Measurements from ENCODE around the gene NTN1. TPM values are rescaled to one million over a fixed set of nuclear protein-coding genes. Genes with fewer than 3 reads are reported as not detected.

The NTN1 gene
- total RNA-seq, 2 experiments from 2014 or later: not detected

DNA sequence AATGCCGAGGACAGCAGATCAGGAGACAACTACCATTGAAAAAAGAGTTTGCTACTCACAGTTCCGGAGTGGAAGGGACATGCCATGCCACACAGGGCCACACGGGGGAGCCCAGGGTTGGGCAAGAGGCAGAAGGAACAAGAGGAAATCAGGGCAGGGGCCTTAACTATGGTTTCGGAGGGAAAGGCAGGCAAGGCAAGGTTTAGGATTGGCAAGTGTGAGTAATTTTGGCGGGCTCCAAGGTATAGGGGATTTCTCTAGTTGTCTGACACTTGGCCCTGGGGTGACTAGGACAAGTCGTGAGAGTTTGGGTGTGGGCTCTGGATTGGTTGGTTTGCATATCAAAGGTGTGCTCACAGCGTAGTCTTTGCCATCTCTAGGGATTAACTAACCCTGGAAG, 27.0 kb upstream of the NTN1 start:
- no peaks in the 10 kb centered on the region for H3K36me3 Mint-ChIP-seq (ENCODE audit: low read depth)
- ATAC-seq: no peak
- H3K4me3 Mint-ChIP-seq: no peak overlapping the region
- H3K4me1 Mint-ChIP-seq (ENCODE audit: low read depth): peaks cover 14% of the 10 kb centered on the region
- peaks cover 8% of the 10 kb centered on the region for H3K27me3 Mint-ChIP-seq (ENCODE audit: low read depth)
- CTCF ChIA-PET: interaction anchor here (1.0 to 2.2 kb wide), 7 partner anchors 20 to 208 kb away, joined by 3 to 8 read pairs (median 5); no protein-coding TSS in a partner anchor
- POLR2A ChIA-PET: no interaction called here
- H3K27ac Mint-ChIP-seq: no peak overlapping the region
- no peaks in the 10 kb centered on the region for H3K9me3 Mint-ChIP-seq (ENCODE audit: insufficient read depth)
- DNase-seq: peak; percentile 70

DNA sequence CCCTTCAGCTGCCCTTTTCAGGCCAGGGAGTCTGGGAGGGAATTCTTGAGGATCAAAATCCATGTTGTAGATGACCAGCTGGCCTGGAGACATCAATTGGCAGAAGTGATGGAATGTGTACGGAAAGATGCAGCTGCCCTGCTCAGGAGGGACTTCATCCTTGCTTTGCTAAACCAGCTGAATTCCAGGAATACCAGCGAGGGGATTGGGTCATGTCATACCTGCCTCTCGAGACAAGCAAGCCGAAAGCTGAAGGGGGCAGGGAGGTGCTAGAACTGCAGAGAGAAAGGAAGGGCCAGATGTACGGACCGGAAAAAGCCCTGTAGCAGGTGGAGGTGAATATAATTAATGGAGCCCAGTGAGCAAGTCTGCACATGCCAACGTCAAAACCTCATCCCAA, 25.6 kb upstream of the NTN1 start:
- CTCF ChIA-PET: interaction anchor here (0.8 to 2.9 kb wide), 12 partner anchors 8 to 559 kb away, joined by 3 to 12 read pairs (median 4); no protein-coding TSS in a partner anchor
- no peaks in the 10 kb centered on the region for H3K9me3 Mint-ChIP-seq (ENCODE audit: insufficient read depth)
- H3K4me3 Mint-ChIP-seq: no peak overlapping the region
- peaks cover 14% of the 10 kb centered on the region for H3K4me1 Mint-ChIP-seq (ENCODE audit: low read depth)
- POLR2A ChIA-PET: interaction anchor here (1.7 kb wide), 1 partner anchor 30 kb away, joined by 5 read pairs; the partner anchor contains the start of gene PIK3R5
- H3K36me3 Mint-ChIP-seq (ENCODE audit: low read depth): no peaks in the 10 kb centered on the region
- no peak for ATAC-seq
- DNase-seq: no peak
- peaks cover 17% of the 10 kb centered on the region for H3K27me3 Mint-ChIP-seq (ENCODE audit: low read depth)
- no peak overlapping the region for H3K27ac Mint-ChIP-seq

DNA sequence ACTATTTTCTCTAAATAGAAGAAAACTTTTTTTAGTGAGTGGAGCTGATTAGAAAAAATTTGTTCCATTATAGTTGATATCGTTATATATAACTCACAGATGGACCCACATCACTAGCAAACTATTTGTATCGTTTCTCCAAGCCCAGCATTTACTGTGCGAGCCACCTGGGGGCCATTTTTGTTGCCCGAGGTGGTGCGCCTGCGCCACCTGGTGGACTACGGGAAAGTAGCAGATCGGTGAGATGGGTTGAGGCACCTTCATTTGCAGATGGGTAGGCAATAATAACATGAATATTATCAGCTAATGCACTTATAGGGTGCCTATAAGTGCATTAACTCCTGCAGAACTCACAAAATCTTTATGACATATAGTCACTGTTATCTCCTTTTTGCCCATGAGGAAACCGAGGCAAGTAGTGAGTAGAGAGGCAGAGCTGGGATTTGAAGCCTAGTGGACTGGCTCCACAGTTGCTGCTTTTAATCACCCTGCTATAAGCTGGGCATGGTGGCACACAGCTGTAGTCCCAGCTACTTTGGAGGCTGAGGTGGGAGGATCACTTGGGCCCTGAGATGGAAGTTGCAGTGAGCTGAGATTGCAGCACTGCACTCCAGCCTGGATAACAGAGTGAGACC, 23.2 kb upstream of the NTN1 start:
- ChIA-PET CTCF (interaction anchor here (0.6 to 3.3 kb wide), 64 partner anchors 10 to 615 kb away, joined by 3 to 43 read pairs (median 4); partner anchors contain the start of genes NDEL1 and NTN1), POLR2A (interaction anchor here (1.1 kb wide), 1 partner anchor 103 kb away, joined by 3 read pairs; no protein-coding TSS in a partner anchor)

DNA sequence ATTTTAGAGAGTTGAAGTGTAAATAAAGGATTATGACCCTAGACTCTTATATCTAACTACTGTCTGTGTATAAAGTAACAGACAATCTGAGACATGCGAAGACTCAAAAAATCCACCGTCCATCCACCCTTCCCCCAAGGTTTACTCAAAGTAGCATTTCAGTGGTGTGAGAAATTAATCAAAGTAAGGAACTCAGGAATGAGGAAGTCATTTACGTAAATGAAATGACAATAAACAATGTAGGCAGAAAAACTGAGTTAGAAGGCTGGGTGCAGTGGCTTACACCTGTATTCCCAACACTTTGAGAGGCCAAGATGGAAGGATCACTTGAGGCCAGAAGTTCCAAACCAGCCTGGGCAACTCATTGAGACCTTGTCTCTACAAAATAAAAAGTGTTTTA, 19.8 kb upstream of the NTN1 start:
- ChIA-PET CTCF (interaction anchor here (1.3 kb wide), 1 partner anchor 29 kb away, joined by 3 read pairs; no protein-coding TSS in a partner anchor), POLR2A (no interaction called here)
- no peak for DNase-seq
- Mint-ChIP-seq H3K4me3 (no peak overlapping the region), H3K9me3 (ENCODE audit: insufficient read depth) (no peaks in the 10 kb centered on the region), H3K27me3 (ENCODE audit: low read depth) (peaks cover 61% of the 10 kb centered on the region), H3K4me1 (ENCODE audit: low read depth) (peaks cover 15% of the 10 kb centered on the region), H3K36me3 (ENCODE audit: low read depth) (peaks cover 2% of the 10 kb centered on the region), H3K27ac (no peak overlapping the region)
- no peak for ATAC-seq

More for the DNA sequence above, 23.2 kb upstream of the NTN1 start:
- no peaks in the 10 kb centered on the region for H3K9me3 Mint-ChIP-seq (ENCODE audit: insufficient read depth)
- H3K4me3 Mint-ChIP-seq: no peak overlapping the region
- H3K36me3 Mint-ChIP-seq (ENCODE audit: low read depth): no peaks in the 10 kb centered on the region
- ATAC-seq: peak; percentile 82
- H3K27ac Mint-ChIP-seq: no peak overlapping the region
- peaks cover 32% of the 10 kb centered on the region for H3K27me3 Mint-ChIP-seq (ENCODE audit: low read depth)
- peaks cover 18% of the 10 kb centered on the region for H3K4me1 Mint-ChIP-seq (ENCODE audit: low read depth)
- peak; percentile 85 for DNase-seq

DNA sequence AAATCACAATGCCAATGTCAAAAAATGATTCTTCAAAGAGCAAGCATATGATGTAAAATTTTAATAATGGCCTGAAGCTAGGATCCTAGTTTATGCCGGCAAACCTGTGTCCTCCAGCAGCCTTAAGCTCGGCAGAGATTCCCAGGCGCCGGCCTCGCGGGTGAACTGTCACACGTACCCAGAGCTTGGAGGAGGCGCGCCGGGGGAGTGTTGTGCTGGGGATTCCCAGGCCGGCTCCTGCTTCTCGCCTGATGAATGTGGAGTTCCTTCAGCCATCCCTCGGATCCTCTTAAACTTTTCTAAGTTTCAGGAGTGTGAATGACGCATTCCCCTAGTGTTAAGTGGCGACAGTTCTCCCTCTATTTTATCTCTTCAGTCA, 19.1 kb upstream of the NTN1 start:
- Mint-ChIP-seq H3K9me3 (ENCODE audit: insufficient read depth) (no peaks in the 10 kb centered on the region), H3K36me3 (ENCODE audit: low read depth) (peaks cover 2% of the 10 kb centered on the region), H3K4me3 (no peak overlapping the region), H3K4me1 (ENCODE audit: low read depth) (peaks cover 15% of the 10 kb centered on the region), H3K27ac (no peak overlapping the region), H3K27me3 (ENCODE audit: low read depth) (peaks cover 67% of the 10 kb centered on the region)
- ChIA-PET CTCF (interaction anchor here (0.8 to 1.4 kb wide), 12 partner anchors 14 to 618 kb away, joined by 3 to 7 read pairs (median 3); no protein-coding TSS in a partner anchor), POLR2A (interaction anchor here (0.7 kb wide), 1 partner anchor 252 kb away, joined by 4 read pairs; no protein-coding TSS in a partner anchor)
- DNase-seq: no peak
- no peak for ATAC-seq

DNA sequence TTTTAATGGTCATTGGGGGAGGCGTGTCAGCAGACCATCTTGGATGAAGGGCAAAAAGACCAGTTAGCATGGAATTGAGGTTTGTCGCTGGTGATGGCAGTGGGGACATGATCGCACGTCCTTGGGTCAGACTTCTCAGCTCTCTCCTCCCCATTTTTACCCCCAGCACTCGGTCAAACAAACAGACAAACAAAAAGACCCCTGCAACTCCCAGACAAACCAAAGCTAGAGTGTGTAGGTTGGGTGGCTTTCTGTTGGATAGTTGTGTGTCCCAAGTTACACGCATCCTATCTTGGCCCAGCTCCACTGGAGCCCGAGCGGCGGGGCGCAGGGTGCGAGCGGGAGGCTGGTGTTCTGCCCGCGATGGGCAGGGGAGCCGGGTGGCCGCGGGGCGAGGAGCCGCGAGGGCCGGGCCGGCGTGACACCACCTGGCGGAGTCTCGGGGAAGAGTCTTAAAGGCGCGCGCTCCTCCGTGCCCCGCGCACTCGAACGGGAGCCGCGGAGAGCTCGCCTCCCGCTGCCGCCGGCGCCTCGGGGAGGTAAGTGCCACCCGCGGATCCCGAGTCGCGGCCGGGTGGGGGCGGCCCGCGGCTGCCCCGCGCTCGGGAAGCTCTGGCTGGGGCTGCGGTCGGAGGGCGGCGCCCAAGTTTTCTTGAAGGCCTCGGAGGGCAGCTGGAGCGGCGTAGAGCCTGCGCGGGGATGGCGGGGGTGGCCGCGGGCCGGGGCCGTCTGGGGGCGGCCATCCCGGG, 18.5 kb upstream of the NTN1 start:
- CTCF ChIA-PET: interaction anchor here (0.8 to 1.4 kb wide), 14 partner anchors 8 to 619 kb away, joined by 3 to 7 read pairs (median 3); no protein-coding TSS in a partner anchor
- peak; percentile 71 for ATAC-seq
- no peaks in the 10 kb centered on the region for H3K9me3 Mint-ChIP-seq (ENCODE audit: insufficient read depth)
- peaks cover 15% of the 10 kb centered on the region for H3K4me1 Mint-ChIP-seq (ENCODE audit: low read depth)
- peaks cover 72% of the 10 kb centered on the region for H3K27me3 Mint-ChIP-seq (ENCODE audit: low read depth)
- peaks cover 2% of the 10 kb centered on the region for H3K36me3 Mint-ChIP-seq (ENCODE audit: low read depth)
- no peak overlapping the region for H3K27ac Mint-ChIP-seq
- no peak overlapping the region for H3K4me3 Mint-ChIP-seq
- no peak for DNase-seq
- POLR2A ChIA-PET: interaction anchor here (0.7 kb wide), 1 partner anchor 252 kb away, joined by 4 read pairs; no protein-coding TSS in a partner anchor

DNA sequence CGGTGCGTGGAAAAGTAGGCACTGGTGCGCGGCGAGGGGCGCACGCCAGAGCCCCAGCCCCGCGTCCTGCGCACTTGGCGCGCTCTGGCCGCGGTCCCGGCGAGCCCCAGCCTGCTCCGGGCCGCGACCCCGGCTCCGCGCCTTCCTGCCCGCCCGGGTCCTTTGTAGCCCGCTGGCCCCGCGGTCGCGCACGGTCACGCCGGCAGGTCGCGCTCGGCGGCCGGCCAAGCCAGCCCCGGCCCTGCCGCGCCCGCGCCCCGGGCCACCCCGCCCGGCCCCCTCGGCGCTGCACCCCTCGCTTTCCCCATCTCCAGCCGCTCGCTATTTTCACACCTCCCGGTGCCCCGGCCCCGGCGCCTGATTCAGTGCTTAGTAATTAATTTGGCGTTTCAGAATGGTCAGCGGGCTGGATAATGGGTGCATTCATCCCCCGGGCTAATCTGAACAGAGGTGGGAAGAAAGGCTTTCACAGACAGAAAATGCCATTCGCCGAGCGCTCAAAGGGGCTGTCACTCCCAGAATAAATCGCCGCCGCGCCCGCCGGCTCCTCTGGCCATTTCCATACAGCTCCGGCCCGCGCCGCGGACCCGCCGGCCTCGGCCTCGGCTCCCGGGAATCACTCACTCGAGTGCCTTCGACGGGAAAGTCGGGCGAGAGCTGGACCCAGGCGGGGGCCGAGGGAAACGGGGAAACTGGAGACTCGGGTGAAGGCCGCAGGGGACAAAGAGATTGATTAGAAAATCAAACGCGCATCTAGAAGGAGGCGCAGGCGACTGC, 17.8 kb upstream of the NTN1 start:
- Mint-ChIP-seq H3K36me3 (ENCODE audit: low read depth) (peaks cover 2% of the 10 kb centered on the region), H3K4me1 (ENCODE audit: low read depth) (peaks cover 10% of the 10 kb centered on the region), H3K4me3 (peak overlapping the region; percentile 18), H3K27ac (no peak overlapping the region), H3K27me3 (ENCODE audit: low read depth) (peaks cover 69% of the 10 kb centered on the region), H3K9me3 (ENCODE audit: insufficient read depth) (no peaks in the 10 kb centered on the region)
- ATAC-seq (no peak), DNase-seq (no peak)
- POLR2A ChIA-PET: no interaction called here
- CTCF ChIA-PET: interaction anchor here (1.0 to 1.4 kb wide), 8 partner anchors 8 to 218 kb away, joined by 3 to 7 read pairs (median 3); no protein-coding TSS in a partner anchor

DNA sequence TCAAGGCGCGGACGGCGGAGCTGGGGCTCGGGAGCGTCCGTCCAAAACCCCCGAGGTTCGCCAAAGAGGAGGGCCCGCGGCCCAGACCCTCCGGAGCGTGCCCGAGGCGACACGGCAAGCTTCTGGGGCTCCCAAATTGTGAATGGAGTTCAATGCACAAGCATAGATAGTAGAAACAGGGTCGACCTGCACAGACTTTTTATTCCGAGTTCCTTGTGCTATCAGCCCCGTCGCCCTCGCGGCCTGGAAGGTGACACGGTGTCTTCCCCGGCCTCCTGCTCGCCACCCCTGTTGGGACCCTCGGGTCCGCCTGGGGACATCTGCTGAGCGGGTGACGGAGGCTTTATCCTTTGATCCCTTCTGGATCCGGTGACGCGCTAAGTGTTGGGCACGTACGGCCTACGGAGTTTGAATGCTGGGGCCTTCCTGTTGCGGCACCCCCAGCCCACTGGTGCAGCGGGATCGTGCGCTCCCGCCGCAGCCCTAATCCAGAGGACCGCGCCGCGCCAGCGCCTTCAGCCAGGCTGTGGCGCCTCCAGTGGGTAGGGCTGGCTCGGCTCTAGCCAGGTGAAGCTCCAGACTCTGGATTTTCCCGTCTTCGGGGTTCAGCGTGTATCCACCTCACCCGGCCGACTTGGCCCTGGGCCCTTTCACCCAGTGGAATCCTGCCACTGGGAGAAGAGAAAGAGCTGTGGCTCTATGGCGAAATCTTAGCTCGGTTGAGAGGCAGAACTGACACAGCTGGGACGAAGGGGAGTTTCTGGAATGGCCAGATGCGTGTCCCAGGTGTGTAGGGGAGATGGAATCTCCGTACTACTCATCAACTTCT, 17.0 kb upstream of the NTN1 start:
- H3K27me3 Mint-ChIP-seq (ENCODE audit: low read depth): peaks cover 72% of the 10 kb centered on the region
- H3K4me3 Mint-ChIP-seq: no peak overlapping the region
- ATAC-seq: no peak
- DNase-seq: no peak
- CTCF ChIA-PET: no interaction called here
- peaks cover 10% of the 10 kb centered on the region for H3K4me1 Mint-ChIP-seq (ENCODE audit: low read depth)
- peaks cover 2% of the 10 kb centered on the region for H3K36me3 Mint-ChIP-seq (ENCODE audit: low read depth)
- no peaks in the 10 kb centered on the region for H3K9me3 Mint-ChIP-seq (ENCODE audit: insufficient read depth)
- no peak overlapping the region for H3K27ac Mint-ChIP-seq
- POLR2A ChIA-PET: no interaction called here

DNA sequence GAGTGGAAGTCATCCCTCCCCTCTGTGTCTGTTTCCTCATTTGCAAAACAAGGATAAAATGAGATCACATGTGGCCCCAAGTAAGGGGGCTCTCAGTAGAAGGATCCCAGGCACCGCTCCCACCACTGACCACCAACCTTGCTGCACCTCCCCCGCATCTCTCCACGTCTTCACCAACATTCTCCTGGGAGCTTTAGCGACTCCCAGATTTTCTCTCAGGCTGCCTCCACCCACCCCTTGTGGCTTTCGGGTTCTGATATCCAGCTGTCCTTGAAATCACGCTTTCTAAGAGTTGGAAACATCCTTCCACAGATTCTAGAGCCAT, 16.4 kb upstream of the NTN1 start:
- ChIA-PET POLR2A (no interaction called here), CTCF (no interaction called here)
- DNase-seq: no peak
- no peak for ATAC-seq
- peaks cover 75% of the 10 kb centered on the region for H3K27me3 Mint-ChIP-seq (ENCODE audit: low read depth)
- H3K27ac Mint-ChIP-seq: no peak overlapping the region
- no peaks in the 10 kb centered on the region for H3K9me3 Mint-ChIP-seq (ENCODE audit: insufficient read depth)
- no peak overlapping the region for H3K4me3 Mint-ChIP-seq
- peaks cover 2% of the 10 kb centered on the region for H3K36me3 Mint-ChIP-seq (ENCODE audit: low read depth)
- H3K4me1 Mint-ChIP-seq (ENCODE audit: low read depth): peaks cover 10% of the 10 kb centered on the region

DNA sequence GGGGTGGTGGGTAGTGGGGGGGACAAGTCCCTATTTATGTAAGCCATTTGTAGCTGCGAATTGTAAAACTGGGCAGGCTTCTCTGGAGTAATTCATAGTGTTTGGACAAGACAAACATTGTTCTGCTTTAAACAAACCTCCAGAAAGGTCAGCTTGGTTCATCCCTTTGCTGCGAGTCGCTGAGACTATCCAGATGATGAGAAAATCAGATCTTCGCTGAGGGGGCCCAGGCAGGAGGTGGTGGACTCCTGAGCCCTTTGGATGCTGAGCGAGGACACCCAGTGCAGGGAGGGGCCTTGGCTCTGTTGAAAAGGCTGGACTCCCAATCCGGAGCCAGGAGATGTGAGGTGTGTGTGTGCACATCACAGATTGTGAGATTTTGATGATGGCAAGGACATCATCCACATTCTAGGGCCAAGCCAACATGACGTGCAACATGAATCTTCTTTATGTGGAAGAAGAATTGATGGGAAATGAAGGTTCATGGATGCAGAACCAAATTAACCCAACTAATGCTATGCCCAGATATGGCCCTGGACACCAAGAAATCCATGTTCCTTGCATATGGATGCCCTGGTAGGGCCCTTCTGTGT, 15.0 kb upstream of the NTN1 start:
- ChIA-PET CTCF (no interaction called here), POLR2A (no interaction called here)
- Mint-ChIP-seq H3K4me1 (ENCODE audit: low read depth) (peaks cover 10% of the 10 kb centered on the region), H3K9me3 (ENCODE audit: insufficient read depth) (no peaks in the 10 kb centered on the region), H3K27ac (no peak overlapping the region), H3K27me3 (ENCODE audit: low read depth) (peaks cover 81% of the 10 kb centered on the region), H3K36me3 (ENCODE audit: low read depth) (peaks cover 2% of the 10 kb centered on the region), H3K4me3 (no peak overlapping the region)
- ATAC-seq: no peak
- no peak for DNase-seq

Data from activated CD8-positive, alpha-beta T cell treated with anti-CD3 and anti-CD28 coated beads, Interleukin-2, amount 10 ng/mL, durations not matched to agents 7 days and 5 days (primary cell).